ENCODE measurements around the gene FLT3.
"Not testable (repeated sequence)": the region's sequence is repeated elsewhere in the genome, so short reads cannot be mapped to it uniquely, and the experiment has no call there.

FLT3 gene

GRCh38 chr13:28100150-28101121 is at the start of gene FLT3:
TSS of gene FLT3 (minus strand) at chr13:28100576. CDS start at chr13:28100510, 66 bp downstream.
- peak; percentile 64 for DNase-seq

GRCh38 chr13:28147495-28147894 is 47.1 kb upstream of the FLT3 start:
- DNase-seq = no peak

- DNase-seq = no peak
Observed at GRCh38 chr13:28145049-28145448, 44.7 kb upstream of the FLT3 start.

GRCh38 chr13:28141542-28141941 is 41.2 kb upstream of the FLT3 start:
- not testable (repeated sequence) for DNase-seq

- no peak for DNase-seq
Observed at GRCh38 chr13:28140433-28141125, 40.2 kb upstream of the FLT3 start.

GRCh38 chr13:28138756-28139470 is 38.5 kb upstream of the FLT3 start:
- DNase-seq = peak; percentile 94

- peak; percentile 97 for DNase-seq
Observed at GRCh38 chr13:28138012-28138755, 37.8 kb upstream of the FLT3 start, which contains the start of gene PAN3. TSS of gene PAN3 (plus strand) at chr13:28138545. CDS start at chr13:28138658, 113 bp downstream.

- no peak for DNase-seq
Observed at GRCh38 chr13:28137596-28137995, 37.2 kb upstream of the FLT3 start.

- DNase-seq = no peak
Observed at GRCh38 chr13:28136916-28137315, 36.5 kb upstream of the FLT3 start.

- DNase-seq = no peak
Observed at GRCh38 chr13:28131646-28132045, 31.3 kb upstream of the FLT3 start.

- no peak for DNase-seq
Observed at GRCh38 chr13:28129911-28130693, 29.7 kb upstream of the FLT3 start.

GRCh38 chr13:28128926-28129325 is 28.6 kb upstream of the FLT3 start:
- no peak for DNase-seq

GRCh38 chr13:28128030-28128429 is 27.7 kb upstream of the FLT3 start:
- DNase-seq = no peak

GRCh38 chr13:28121224-28121623 is 20.8 kb upstream of the FLT3 start:
- DNase-seq = no peak

- no peak for DNase-seq
Observed at GRCh38 chr13:28120317-28120716, 19.9 kb upstream of the FLT3 start.

GRCh38 chr13:28117689-28118377 is 17.5 kb upstream of the FLT3 start:
- no peak for DNase-seq

GRCh38 chr13:28116736-28117135 is 16.4 kb upstream of the FLT3 start:
- DNase-seq = no peak

GRCh38 chr13:28110414-28110813 is 10.0 kb upstream of the FLT3 start:
- no peak for DNase-seq

GRCh38 chr13:28106976-28107375 is 6.6 kb upstream of the FLT3 start:
- no peak for DNase-seq

GRCh38 chr13:28101886-28102285 is 1.5 kb upstream of the FLT3 start:
- DNase-seq = not testable (repeated sequence)

All from activated effector memory CD4-positive, alpha-beta T cell treated with anti-CD3 and anti-CD28 coated beads, Interleukin-2, amount 50 U/mL, for 16 hours (primary cell).